Measurements from ENCODE around the gene ZNF592.

Gene ZNF592

DNA sequence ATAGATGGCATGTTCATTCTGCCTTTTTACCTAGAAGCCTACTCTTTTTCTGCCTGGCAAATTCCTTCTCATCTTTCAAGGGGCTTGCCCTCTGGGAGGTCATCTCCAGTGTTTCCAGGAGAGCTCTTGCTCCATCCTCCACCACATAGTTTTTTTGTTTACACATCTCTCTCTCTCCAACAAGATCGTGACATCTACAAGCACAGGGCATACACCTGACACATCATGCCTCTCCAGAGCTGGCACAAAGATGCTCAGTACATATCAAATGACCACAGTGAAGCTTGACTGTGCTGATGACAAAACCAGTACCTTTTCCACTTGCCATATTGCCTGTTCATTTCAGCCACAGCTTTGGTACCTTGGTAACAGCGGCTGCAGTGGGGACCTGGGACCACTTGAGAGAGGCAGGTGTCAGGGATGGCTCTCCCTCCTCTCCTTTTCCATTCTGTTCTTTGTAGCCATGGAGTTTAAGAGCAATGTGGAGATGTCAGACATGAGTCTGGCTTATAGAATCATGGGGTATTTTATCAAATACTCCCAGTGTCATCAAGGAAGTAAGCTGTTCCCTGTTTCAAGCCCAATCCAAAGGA lies 84.2 kb downstream of the ZNF592 start:
- TF ChIP-seq, protein P1, sequence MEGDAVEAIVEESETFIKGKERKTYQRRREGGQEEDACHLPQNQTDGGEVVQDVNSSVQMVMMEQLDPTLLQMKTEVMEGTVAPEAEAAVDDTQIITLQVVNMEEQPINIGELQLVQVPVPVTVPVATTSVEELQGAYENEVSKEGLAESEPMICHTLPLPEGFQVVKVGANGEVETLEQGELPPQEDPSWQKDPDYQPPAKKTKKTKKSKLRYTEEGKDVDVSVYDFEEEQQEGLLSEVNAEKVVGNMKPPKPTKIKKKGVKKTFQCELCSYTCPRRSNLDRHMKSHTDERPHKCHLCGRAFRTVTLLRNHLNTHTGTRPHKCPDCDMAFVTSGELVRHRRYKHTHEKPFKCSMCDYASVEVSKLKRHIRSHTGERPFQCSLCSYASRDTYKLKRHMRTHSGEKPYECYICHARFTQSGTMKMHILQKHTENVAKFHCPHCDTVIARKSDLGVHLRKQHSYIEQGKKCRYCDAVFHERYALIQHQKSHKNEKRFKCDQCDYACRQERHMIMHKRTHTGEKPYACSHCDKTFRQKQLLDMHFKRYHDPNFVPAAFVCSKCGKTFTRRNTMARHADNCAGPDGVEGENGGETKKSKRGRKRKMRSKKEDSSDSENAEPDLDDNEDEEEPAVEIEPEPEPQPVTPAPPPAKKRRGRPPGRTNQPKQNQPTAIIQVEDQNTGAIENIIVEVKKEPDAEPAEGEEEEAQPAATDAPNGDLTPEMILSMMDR (IDR thresholded peaks at IDR 0.05; ENCODE audit: low read depth, low read length, missing control alignments) = no peak
- no peak overlapping the region for H3K4me3 ChIP-seq (ENCODE audit: low read depth, low read length)
- DNase-seq (ENCODE audit: low read depth) = no peak

- TF ChIP-seq, protein P1 (IDR thresholded peaks at IDR 0.05; ENCODE audit: low read depth, low read length, missing control alignments) = no peak
- DNase-seq (ENCODE audit: low read depth) = no peak
- no peak overlapping the region for H3K4me3 ChIP-seq (ENCODE audit: low read depth, low read length)
These were observed 85.2 kb downstream of the ZNF592 start for GRCh38 chr15:84833447-84834228.

GRCh38 chr15:84834229-84834955 lies 86.0 kb downstream of the ZNF592 start:
- TF ChIP-seq, protein P1 (IDR thresholded peaks at IDR 0.05; ENCODE audit: low read depth, low read length, missing control alignments) = no peak
- no peak for DNase-seq (ENCODE audit: low read depth)
- H3K4me3 ChIP-seq (ENCODE audit: low read depth, low read length) = no peak overlapping the region

- no peak overlapping the region for H3K4me3 ChIP-seq (ENCODE audit: low read depth, low read length)
- TF ChIP-seq, protein P1 (IDR thresholded peaks at IDR 0.05; ENCODE audit: low read depth, low read length, missing control alignments) = no peak
- no peak for DNase-seq (ENCODE audit: low read depth)
These were observed 86.6 kb downstream of the ZNF592 start for GRCh38 chr15:84834969-84835368.

DNA sequence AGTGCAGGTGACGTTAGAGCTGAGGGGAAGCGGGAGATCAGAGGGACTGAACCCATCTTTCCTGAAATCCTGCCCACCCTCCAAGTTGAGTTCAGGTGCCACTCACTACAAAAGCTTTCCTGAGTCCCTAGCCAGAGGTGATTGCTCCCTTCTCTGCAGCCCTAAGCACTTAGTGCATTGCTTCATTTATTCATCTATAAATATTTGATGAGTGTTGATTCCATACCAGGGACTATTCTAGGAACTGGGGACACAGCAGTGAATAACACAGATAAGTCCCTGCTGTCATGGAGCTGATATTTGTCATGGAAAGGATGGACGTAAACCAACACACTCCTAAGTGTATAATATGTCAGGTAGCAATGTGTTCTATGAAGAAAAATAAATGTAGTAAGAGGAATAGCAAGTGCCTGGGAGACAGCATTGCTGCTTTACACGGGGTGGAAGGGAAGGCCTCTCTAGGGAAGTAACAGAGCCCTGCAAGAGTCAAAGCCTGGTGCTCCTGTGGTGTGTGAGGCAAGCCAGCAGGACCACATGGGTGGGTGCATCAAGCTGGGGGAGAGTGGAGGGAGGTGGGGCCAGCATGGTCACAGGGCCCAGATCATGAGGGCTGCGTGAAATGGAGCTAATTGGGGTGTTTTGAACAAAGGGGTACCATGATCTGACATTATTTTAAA lies 87.4 kb downstream of the ZNF592 start:
- TF ChIP-seq, protein P1 (IDR thresholded peaks at IDR 0.05; ENCODE audit: low read depth, low read length, missing control alignments) = no peak
- DNase-seq (ENCODE audit: low read depth) = no peak

GRCh38 chr15:84836844-84837243 lies 88.5 kb downstream of the ZNF592 start:
- TF ChIP-seq, protein P1 (IDR thresholded peaks at IDR 0.05; ENCODE audit: low read depth, low read length, missing control alignments) = no peak
- H3K4me3 ChIP-seq (ENCODE audit: low read depth, low read length) = no peak overlapping the region
- no peak for DNase-seq (ENCODE audit: low read depth)

More for the DNA sequence above, 87.4 kb downstream of the ZNF592 start:
- no peak overlapping the region for H3K4me3 ChIP-seq (ENCODE audit: low read depth, low read length)

Data from GM12864 (cell line).